Fibroblast of lung (primary cell): ENCODE measurements around the gene LSMEM2. TPM values are rescaled to one million over a fixed set of nuclear protein-coding genes. Genes with fewer than 3 reads are reported as not detected.

ENCODE experiments used
- DNase-seq, 2 donors: peaks; one replicate each; pipeline versions ENCODE4 v3.0.0 to v3.0.0-alpha.2; 2010; ENCODE audit warnings: low read depth in 2 of 2
- H2AFZ ChIP-seq: 2 replicates; pipeline ENCODE4 v1.5.1; 2012; ENCODE audit warnings: low read length, control low read depth, inconsistent platforms
- H3K27ac ChIP-seq: 2 replicates; pipeline ENCODE4 v1.5.1; 2011; ENCODE audit warnings: low read length, control low read depth; ENCODE audit not compliant: insufficient read depth
- H3K27me3 ChIP-seq: 2 replicates; pipeline ENCODE4 v1.5.1; 2011; ENCODE audit warnings: mild to moderate bottlenecking, low read length; ENCODE audit not compliant: control insufficient read depth, insufficient read depth
- H3K36me3 ChIP-seq: 2 replicates; pipeline ENCODE4 v1.5.1; 2011; ENCODE audit warnings: low read length; ENCODE audit not compliant: control insufficient read depth, insufficient read depth
- H3K4me1 ChIP-seq: 2 replicates; pipeline ENCODE4 v1.5.1; 2011; ENCODE audit warnings: low read length; ENCODE audit not compliant: control insufficient read depth, insufficient read depth; ENCODE audit errors: extremely low read depth
- H3K4me2 ChIP-seq: 2 replicates; pipeline ENCODE4 v1.5.1; 2011; ENCODE audit warnings: low read length, control low read depth; ENCODE audit not compliant: insufficient read depth; ENCODE audit errors: extremely low read depth
- H3K4me3 ChIP-seq, 4 experiments: fragments of 200-600 bp in 1 of 4; sonication (generic) in 1 of 4; replicated peaks in 1 of 4; 2 replicates each; pipeline ENCODE4 v1.5.1; 2011 to 2016; ENCODE audit warnings: low read length in 4 of 4, low read depth in 3 of 4, mild to moderate bottlenecking in 3 of 4, control low read depth in 2 of 4, inconsistent platforms in 1 of 4, mixed read lengths in 1 of 4; ENCODE audit not compliant: insufficient read depth in 1 of 4; ENCODE audit errors: control extremely low read depth in 1 of 4
- H3K79me2 ChIP-seq: 2 replicates; pipeline ENCODE4 v1.5.1; 2012; ENCODE audit warnings: mild to moderate bottlenecking, low read length, inconsistent platforms; ENCODE audit not compliant: control insufficient read depth, insufficient read depth
- H3K9ac ChIP-seq: 2 replicates; pipeline ENCODE4 v1.5.1; 2011; ENCODE audit warnings: mild to moderate bottlenecking, low read length, control low read depth; ENCODE audit not compliant: insufficient read depth
- H3K9me3 ChIP-seq: 2 replicates; pipeline ENCODE4 v1.5.1; 2012; ENCODE audit warnings: low read depth, low read length; ENCODE audit not compliant: control insufficient read depth, insufficient read depth
- H4K20me1 ChIP-seq: 2 replicates; pipeline ENCODE4 v1.5.1; 2011; ENCODE audit warnings: low read length; ENCODE audit not compliant: control insufficient read depth, insufficient read depth; ENCODE audit errors: extremely low read depth
- CTCF ChIP-seq, 2 donors: IDR thresholded peaks in 1 of 2; conservative IDR thresholded peaks in 1 of 2; 1 replicate in 1 of 2; 2 replicates in 1 of 2; pipeline ENCODE4 v1.5.1; 2011 to 2012; ENCODE audit warnings: low read length in 2 of 2, control low read depth in 1 of 2, inconsistent platforms in 1 of 2, low read depth in 1 of 2, mild to moderate bottlenecking in 1 of 2
- EZH2 ChIP-seq: IDR thresholded peaks from 2 replicates; pipeline ENCODE4 v1.5.1; 2012; ENCODE audit warnings: low read length, control low read depth, mild to moderate bottlenecking; ENCODE audit errors: missing control alignments
- polyA plus RNA-seq, 2 donors: library from polyadenylated mRNA; depleted of rRNA in 1 of 2; stranded (reverse) in 1 of 2; unstranded in 1 of 2; fragments of >200 nt; gene quantifications; 2 replicates each; pipeline ENCODE4 v1.2.1, GENCODE V29; 2011 to 2012; ENCODE audit warnings: missing spikeins in 1 of 2
- total RNA-seq: library from RNA; depleted of rRNA; stranded (reverse); fragments of >200 nt; gene quantifications from 2 replicates; pipeline ENCODE4 v1.2.1, GENCODE V29; 2014

Gene LSMEM2
- total and polyA plus RNA-seq, 2 donors (not counting 1 experiment from before 2014, with no cell fraction given): not detected

- Histone ChIP-seq H3K9ac (no peak overlapping the region), H3K4me3 (no peak overlapping the region), H3K9me3 (no peaks in the 10 kb centered on the region), H3K27ac (peak overlapping the region; percentile 66), H3K27me3 (no peaks in the 10 kb centered on the region), H2AFZ (no peak overlapping the region), H3K36me3 (peaks cover 2% of the 10 kb centered on the region), H3K4me2 (no peak overlapping the region), H3K79me2 (no peaks in the 10 kb centered on the region), H4K20me1 (no peaks in the 10 kb centered on the region), H3K4me1 (peaks cover 60% of the 10 kb centered on the region)
- TF ChIP-seq EZH2: no peak
- no peak for TF ChIP-seq CTCF (conservative IDR thresholded peaks at IDR 0.05 in 1 of 2, IDR thresholded peaks at IDR 0.05 in 1 of 2; ENCODE audit: low read depth in 1 of 2, low read length in 2 of 2)
- no peak for DNase-seq
Observed at GRCh38 chr3:50265571-50265970, 13.3 kb upstream of the LSMEM2 start.

GRCh38 chr3:50266017-50266416 lies 12.9 kb upstream of the LSMEM2 start:
- H3K4me1 ChIP-seq: peaks cover 59% of the 10 kb centered on the region
- H3K4me2 ChIP-seq: no peak overlapping the region

GRCh38 chr3:50266836-50267235 lies 12.1 kb upstream of the LSMEM2 start:
- peak overlapping the region; percentile 72 for H3K4me2 ChIP-seq
- H3K9me3 ChIP-seq: no peaks in the 10 kb centered on the region
- H3K36me3 ChIP-seq: peaks cover 2% of the 10 kb centered on the region
- no peaks in the 10 kb centered on the region for H3K79me2 ChIP-seq
- no peak overlapping the region for H2AFZ ChIP-seq
- peak overlapping the region; percentile 16 to 64 (median 50) for H3K4me3 ChIP-seq
- H3K9ac ChIP-seq: peak overlapping the region; percentile 45
- no peaks in the 10 kb centered on the region for H4K20me1 ChIP-seq
- TF ChIP-seq CTCF (conservative IDR thresholded peaks at IDR 0.05 in 1 of 2, IDR thresholded peaks at IDR 0.05 in 1 of 2; ENCODE audit: low read depth in 1 of 2, low read length in 2 of 2): no peak
- TF ChIP-seq EZH2: no peak
- H3K4me1 ChIP-seq: peaks cover 60% of the 10 kb centered on the region
- H3K27ac ChIP-seq: no peak overlapping the region
- no peaks in the 10 kb centered on the region for H3K27me3 ChIP-seq
- no peak for DNase-seq

More at GRCh38 chr3:50266017-50266416, 12.9 kb upstream of the LSMEM2 start:
- Histone ChIP-seq H3K79me2 (no peaks in the 10 kb centered on the region), H3K36me3 (peaks cover 2% of the 10 kb centered on the region), H4K20me1 (no peaks in the 10 kb centered on the region), H3K4me3 (no peak overlapping the region), H3K27ac (no peak overlapping the region), H3K9ac (no peak overlapping the region), H3K27me3 (no peaks in the 10 kb centered on the region), H2AFZ (no peak overlapping the region), H3K9me3 (no peaks in the 10 kb centered on the region)
- TF ChIP-seq EZH2: no peak
- TF ChIP-seq CTCF (conservative IDR thresholded peaks at IDR 0.05 in 1 of 2, IDR thresholded peaks at IDR 0.05 in 1 of 2; ENCODE audit: low read depth in 1 of 2, low read length in 2 of 2): no peak
- no peak for DNase-seq
